Neural cell (in vitro differentiated cells): ENCODE results near the gene MYOM1. TPM values are rescaled to one million over a fixed set of nuclear protein-coding genes. Genes with fewer than 3 reads are reported as not detected.

ENCODE experiments used
- H2AFZ ChIP-seq: fragments of 200-600, 300-800 bp; sonication (generic), shearing (Covaris generic); 2 replicates; pipeline ENCODE4 v1.6.0; 2014; ENCODE audit warnings: low read depth, mild to moderate bottlenecking, antibody characterized with exemption, low read length, moderate library complexity
- H3F3A ChIP-seq: fragments of 200-600 bp; shearing (Covaris generic); 2 replicates; pipeline ENCODE4 v1.6.1; 2016; ENCODE audit warnings: mild to moderate bottlenecking, moderate library complexity, mixed read lengths, antibody characterized with exemption, low read length; ENCODE audit not compliant: insufficient read depth, poor library complexity, severe bottlenecking
- H3K27ac ChIP-seq: fragments of 200-600, 300-800 bp; sonication (generic), shearing (Covaris generic); 2 replicates; pipeline ENCODE4 v1.5.1; 2014; ENCODE audit warnings: mild to moderate bottlenecking, low read length, moderate library complexity
- H3K27me3 ChIP-seq: fragments of 300-800, 200-600 bp; sonication (generic), shearing (Covaris generic); 2 replicates; pipeline ENCODE4 v1.6.0; 2014; ENCODE audit warnings: mild to moderate bottlenecking, low read depth, low read length, moderate library complexity; ENCODE audit not compliant: insufficient read depth
- H3K36me3 ChIP-seq: fragments of 300-800, 200-600 bp; sonication (generic), shearing (Covaris generic); 2 replicates; pipeline ENCODE4 v1.5.1; 2014; ENCODE audit warnings: mild to moderate bottlenecking, antibody characterized with exemption, low read length, moderate library complexity; ENCODE audit not compliant: insufficient read depth
- H3K4me2 ChIP-seq: fragments of 300-800, 200-600 bp; sonication (generic), shearing (Covaris generic); 2 replicates; pipeline ENCODE4 v1.6.0; 2014; ENCODE audit warnings: mild to moderate bottlenecking, low read length
- H3K4me3 ChIP-seq: fragments of 300-800, 200-600 bp; sonication (generic), shearing (Covaris generic); 2 replicates; pipeline ENCODE4 v1.5.1; 2014; ENCODE audit warnings: mild to moderate bottlenecking, low read length, moderate library complexity
- H3K79me2 ChIP-seq: fragments of 200-600 bp; shearing (Covaris generic); replicated peaks from 2 replicates; pipeline ENCODE4 v1.6.0; 2014; ENCODE audit warnings: mild to moderate bottlenecking, low read length, moderate library complexity; ENCODE audit not compliant: insufficient read depth
- H3K9ac ChIP-seq: fragments of 300-800, 200-600 bp; sonication (generic), shearing (Covaris generic); 2 replicates; pipeline ENCODE4 v1.6.1; 2016; ENCODE audit warnings: mild to moderate bottlenecking, low read length, mixed read lengths
- H3K9me2 ChIP-seq: fragments of 200-600 bp; shearing (Covaris generic); 2 replicates; pipeline ENCODE4 v1.6.1; 2016; ENCODE audit warnings: mild to moderate bottlenecking, low read length, mixed read lengths; ENCODE audit not compliant: insufficient read depth
- H3K9me3 ChIP-seq: fragments of 200-600, 300-800 bp; sonication (generic), shearing (Covaris generic); 2 replicates; pipeline ENCODE4 v1.6.1; 2016; ENCODE audit warnings: mild to moderate bottlenecking, mixed run types, low read length, moderate library complexity, mixed read lengths
- H4K20me1 ChIP-seq: fragments of 200-600 bp; shearing (Covaris generic); 2 replicates; pipeline ENCODE4 v1.6.1; 2016; ENCODE audit warnings: mild to moderate bottlenecking, mixed run types; ENCODE audit not compliant: insufficient read depth
- EP300 ChIP-seq: fragments of 450-650 bp; conservative IDR thresholded peaks from 2 replicates; pipeline ENCODE4 v1.6.1; 2014; ENCODE audit warnings: antibody characterized with exemption, mild to moderate bottlenecking, moderate library complexity; ENCODE audit not compliant: poor library complexity, severe bottlenecking
- EZH2 ChIP-seq: fragments of 200-600, 300-800 bp; shearing (Covaris generic), sonication (generic); IDR thresholded peaks from 2 replicates; pipeline ENCODE4 v1.6.1; 2014; ENCODE audit warnings: antibody characterized with exemption, low read length, borderline replicate concordance, mild to moderate bottlenecking; ENCODE audit not compliant: insufficient read depth, poor library complexity, severe bottlenecking
- MXI1 ChIP-seq: fragments of 450-650 bp; conservative IDR thresholded peaks from 2 replicates; pipeline ENCODE4 v1.6.1; 2014; ENCODE audit warnings: antibody characterized with exemption, mild to moderate bottlenecking; ENCODE audit not compliant: poor library complexity, severe bottlenecking
- POLR2AphosphoS5 ChIP-seq: IDR thresholded peaks from 2 replicates; pipeline ENCODE4 v1.6.1; 2012
- RAD21 ChIP-seq: fragments of 450-650 bp; conservative IDR thresholded peaks from 2 replicates; pipeline ENCODE4 v1.6.1; 2014; ENCODE audit warnings: antibody characterized with exemption, mild to moderate bottlenecking, moderate library complexity
- SMC3 ChIP-seq: fragments of 450-650 bp; conservative IDR thresholded peaks from 2 replicates; pipeline ENCODE4 v1.6.1; 2014; ENCODE audit warnings: antibody characterized with exemption, mild to moderate bottlenecking, moderate library complexity; ENCODE audit not compliant: poor library complexity
- TAF1 ChIP-seq: IDR thresholded peaks from 2 replicates; pipeline ENCODE4 v1.6.1; 2012; ENCODE audit warnings: low read depth
- polyA plus RNA-seq: library from polyadenylated mRNA; depleted of rRNA; stranded (reverse); fragments of >200 nt; gene quantifications from 2 replicates; pipeline ENCODE4 v1.2.3, GENCODE V29; 2014
- TF ChIP-seq, protein P1 (sequence below): fragments of 450-650 bp; IDR thresholded peaks from 2 replicates; pipeline ENCODE4 v1.5.1; 2014; ENCODE audit warnings: antibody characterized with exemption, mild to moderate bottlenecking, moderate library complexity; ENCODE audit not compliant: poor library complexity, severe bottlenecking
- TF ChIP-seq, protein P2 (sequence below): IDR thresholded peaks from 2 replicates; pipeline ENCODE4 v1.6.1; 2012; ENCODE audit warnings: borderline replicate concordance

Gene MYOM1
- polyA plus RNA-seq, 1 donor from 2014 or later, result 1.7 TPM

DNA sequence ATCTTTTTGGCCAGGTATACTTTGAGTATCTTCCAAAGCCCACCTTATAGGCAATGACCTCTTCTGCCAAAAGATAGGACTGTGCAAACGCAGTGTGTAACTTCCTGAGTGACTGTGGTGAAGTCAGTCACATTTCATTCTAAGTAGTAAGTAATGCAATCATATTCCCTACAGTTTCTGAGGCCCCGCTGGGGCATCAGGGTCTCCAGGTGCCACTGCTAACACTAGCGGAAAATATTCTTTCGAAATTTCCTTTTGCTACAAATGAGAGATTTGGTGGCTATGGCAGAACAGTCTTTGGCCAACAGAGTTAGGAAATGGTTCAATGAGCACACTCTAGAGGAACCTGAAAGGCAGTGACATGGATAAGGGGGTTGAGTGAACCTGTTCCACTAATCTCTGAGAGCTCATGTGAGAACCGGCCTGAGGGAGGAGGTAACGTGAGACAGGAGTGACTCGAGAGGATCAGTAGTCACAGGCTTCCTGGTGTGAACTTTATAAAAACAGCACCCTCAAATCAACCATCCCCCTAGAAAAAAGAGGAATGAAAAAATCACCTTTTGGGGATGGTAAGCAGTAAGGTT is 104.2 kb downstream of the MYOM1 start:
- Histone ChIP-seq H3F3A (no peaks in the 10 kb centered on the region), H3K27me3 (no peaks in the 10 kb centered on the region), H3K9me2 (no peaks in the 10 kb centered on the region), H3K9ac (no peak overlapping the region), H3K27ac (no peak overlapping the region), H4K20me1 (no peaks in the 10 kb centered on the region), H3K4me3 (no peak overlapping the region), H3K79me2 (no peaks in the 10 kb centered on the region), H3K9me3 (no peaks in the 10 kb centered on the region), H3K36me3 (no peaks in the 10 kb centered on the region), H3K4me2 (no peak overlapping the region), H2AFZ (no peak overlapping the region)
- TF ChIP-seq SMC3, result no peak
- no peak for TF ChIP-seq MXI1
- no peak for TF ChIP-seq EZH2
- TF ChIP-seq RAD21, result no peak
- no peak for TF ChIP-seq TAF1

DNA sequence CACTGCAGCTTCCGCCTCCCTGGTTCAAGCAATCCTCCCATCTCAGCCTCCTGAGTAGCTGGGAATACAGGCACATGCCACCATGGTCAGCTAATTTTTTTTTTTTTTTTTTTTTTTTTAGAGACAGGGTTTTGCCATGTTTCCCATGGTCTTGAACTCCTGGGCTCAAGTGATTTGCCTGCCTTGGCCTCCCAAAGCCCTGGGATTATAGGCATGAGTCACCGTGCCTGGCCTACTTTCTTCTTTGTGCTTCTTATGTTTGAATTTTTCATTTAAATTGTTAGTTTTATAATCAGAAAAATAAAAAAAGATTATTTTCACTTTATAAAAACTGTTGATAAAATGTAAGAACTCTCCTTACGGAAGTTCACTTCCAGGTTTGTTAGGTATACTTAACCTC is 105.3 kb downstream of the MYOM1 start:
- Histone ChIP-seq H4K20me1 (no peaks in the 10 kb centered on the region), H3K27me3 (no peaks in the 10 kb centered on the region), H3K79me2 (no peaks in the 10 kb centered on the region), H2AFZ (no peak overlapping the region), H3K4me2 (no peak overlapping the region), H3F3A (no peaks in the 10 kb centered on the region), H3K27ac (no peak overlapping the region), H3K36me3 (no peaks in the 10 kb centered on the region), H3K9ac (no peak overlapping the region), H3K4me3 (no peak overlapping the region), H3K9me3 (no peaks in the 10 kb centered on the region), H3K9me2 (no peaks in the 10 kb centered on the region)
- TF ChIP-seq POLR2AphosphoS5 (no peak), EZH2 (no peak), TAF1 (no peak), EP300 (no peak), RAD21 (no peak), MXI1 (no peak), SMC3 (no peak)
- TF ChIP-seq, protein P1, sequence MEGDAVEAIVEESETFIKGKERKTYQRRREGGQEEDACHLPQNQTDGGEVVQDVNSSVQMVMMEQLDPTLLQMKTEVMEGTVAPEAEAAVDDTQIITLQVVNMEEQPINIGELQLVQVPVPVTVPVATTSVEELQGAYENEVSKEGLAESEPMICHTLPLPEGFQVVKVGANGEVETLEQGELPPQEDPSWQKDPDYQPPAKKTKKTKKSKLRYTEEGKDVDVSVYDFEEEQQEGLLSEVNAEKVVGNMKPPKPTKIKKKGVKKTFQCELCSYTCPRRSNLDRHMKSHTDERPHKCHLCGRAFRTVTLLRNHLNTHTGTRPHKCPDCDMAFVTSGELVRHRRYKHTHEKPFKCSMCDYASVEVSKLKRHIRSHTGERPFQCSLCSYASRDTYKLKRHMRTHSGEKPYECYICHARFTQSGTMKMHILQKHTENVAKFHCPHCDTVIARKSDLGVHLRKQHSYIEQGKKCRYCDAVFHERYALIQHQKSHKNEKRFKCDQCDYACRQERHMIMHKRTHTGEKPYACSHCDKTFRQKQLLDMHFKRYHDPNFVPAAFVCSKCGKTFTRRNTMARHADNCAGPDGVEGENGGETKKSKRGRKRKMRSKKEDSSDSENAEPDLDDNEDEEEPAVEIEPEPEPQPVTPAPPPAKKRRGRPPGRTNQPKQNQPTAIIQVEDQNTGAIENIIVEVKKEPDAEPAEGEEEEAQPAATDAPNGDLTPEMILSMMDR, result no peak
- TF ChIP-seq, protein P2, sequence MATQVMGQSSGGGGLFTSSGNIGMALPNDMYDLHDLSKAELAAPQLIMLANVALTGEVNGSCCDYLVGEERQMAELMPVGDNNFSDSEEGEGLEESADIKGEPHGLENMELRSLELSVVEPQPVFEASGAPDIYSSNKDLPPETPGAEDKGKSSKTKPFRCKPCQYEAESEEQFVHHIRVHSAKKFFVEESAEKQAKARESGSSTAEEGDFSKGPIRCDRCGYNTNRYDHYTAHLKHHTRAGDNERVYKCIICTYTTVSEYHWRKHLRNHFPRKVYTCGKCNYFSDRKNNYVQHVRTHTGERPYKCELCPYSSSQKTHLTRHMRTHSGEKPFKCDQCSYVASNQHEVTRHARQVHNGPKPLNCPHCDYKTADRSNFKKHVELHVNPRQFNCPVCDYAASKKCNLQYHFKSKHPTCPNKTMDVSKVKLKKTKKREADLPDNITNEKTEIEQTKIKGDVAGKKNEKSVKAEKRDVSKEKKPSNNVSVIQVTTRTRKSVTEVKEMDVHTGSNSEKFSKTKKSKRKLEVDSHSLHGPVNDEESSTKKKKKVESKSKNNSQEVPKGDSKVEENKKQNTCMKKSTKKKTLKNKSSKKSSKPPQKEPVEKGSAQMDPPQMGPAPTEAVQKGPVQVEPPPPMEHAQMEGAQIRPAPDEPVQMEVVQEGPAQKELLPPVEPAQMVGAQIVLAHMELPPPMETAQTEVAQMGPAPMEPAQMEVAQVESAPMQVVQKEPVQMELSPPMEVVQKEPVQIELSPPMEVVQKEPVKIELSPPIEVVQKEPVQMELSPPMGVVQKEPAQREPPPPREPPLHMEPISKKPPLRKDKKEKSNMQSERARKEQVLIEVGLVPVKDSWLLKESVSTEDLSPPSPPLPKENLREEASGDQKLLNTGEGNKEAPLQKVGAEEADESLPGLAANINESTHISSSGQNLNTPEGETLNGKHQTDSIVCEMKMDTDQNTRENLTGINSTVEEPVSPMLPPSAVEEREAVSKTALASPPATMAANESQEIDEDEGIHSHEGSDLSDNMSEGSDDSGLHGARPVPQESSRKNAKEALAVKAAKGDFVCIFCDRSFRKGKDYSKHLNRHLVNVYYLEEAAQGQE, result no peak

DNA sequence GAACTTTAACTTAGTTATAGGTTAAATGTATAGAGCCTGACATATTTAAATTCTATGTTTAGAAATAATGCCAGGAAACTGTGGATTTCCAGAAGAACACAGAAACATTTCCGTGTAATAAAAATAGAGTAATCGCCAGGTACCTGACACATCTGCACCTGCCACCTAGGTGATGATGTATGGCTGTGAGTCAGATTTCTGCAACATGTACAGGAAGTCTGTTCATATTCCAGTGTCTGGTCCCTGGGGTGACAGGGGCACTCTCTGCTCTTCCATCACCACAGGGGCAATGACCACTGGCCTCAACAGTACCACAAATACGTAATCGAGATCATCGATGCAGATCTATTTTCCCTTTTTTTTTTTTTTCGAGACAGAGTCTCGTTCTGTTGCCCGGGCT is 105.7 kb downstream of the MYOM1 start:
- Histone ChIP-seq H3K9me2 (no peaks in the 10 kb centered on the region), H3K4me3 (no peak overlapping the region), H3K79me2 (no peaks in the 10 kb centered on the region), H3F3A (no peaks in the 10 kb centered on the region), H4K20me1 (no peaks in the 10 kb centered on the region), H3K36me3 (no peaks in the 10 kb centered on the region), H2AFZ (no peak overlapping the region), H3K9ac (no peak overlapping the region), H3K4me2 (no peak overlapping the region), H3K9me3 (no peaks in the 10 kb centered on the region), H3K27me3 (no peaks in the 10 kb centered on the region), H3K27ac (no peak overlapping the region)
- TF ChIP-seq, protein P1, result no peak
- TF ChIP-seq SMC3 (no peak), RAD21 (no peak), EP300 (no peak), TAF1 (no peak), EZH2 (no peak), POLR2AphosphoS5 (no peak), MXI1 (no peak)
- TF ChIP-seq, protein P2, result no peak
